Hepatocyte (in vitro differentiated cells): ENCODE measurements around the gene CYP2F1.

Source experiments
- CTCF ChIP-seq: fragments of 200-600 bp; sonication (generic); IDR thresholded peaks from 2 replicates; pipeline ENCODE4 v1.5.1; 2016; ENCODE audit warnings: antibody characterized with exemption, mild to moderate bottlenecking; ENCODE audit not compliant: poor library complexity
- EZH2 ChIP-seq: fragments of 200-600 bp; sonication (generic); IDR thresholded peaks from 2 replicates; pipeline ENCODE4 v1.6.1; 2016; ENCODE audit warnings: antibody characterized with exemption, mild to moderate bottlenecking, borderline replicate concordance
- EZH2phosphoT487 ChIP-seq: fragments of 200-600 bp; sonication (generic); IDR thresholded peaks from one replicate; pipeline ENCODE4 v1.6.1; 2018; ENCODE audit warnings: antibody characterized with exemption, mild to moderate bottlenecking, low read depth, moderate library complexity; ENCODE audit not compliant: unreplicated experiment, severe bottlenecking

GRCh38 chr19:41097302-41097701 lies 16.9 kb upstream of the CYP2F1 start:
- TF ChIP-seq CTCF (no peak), EZH2 (no peak), EZH2phosphoT487 (no peak)
